Left ventricle myocardium inferior (tissue), 1 donor: ENCODE measurements around the gene ST8SIA6. TPM values are rescaled to one million over a fixed set of nuclear protein-coding genes. Genes with fewer than 3 reads are reported as not detected.

ENCODE experiments used
- DNase-seq: peaks from one replicate; pipeline ENCODE4 v3.0.0-alpha.2; 2020
- H3K27ac ChIP-seq: fragments of 200-600 bp; replicated peaks from 2 replicates; pipeline ENCODE4 v1.8.0; 2021
- H3K27me3 ChIP-seq: fragments of 200-600 bp; 2 replicates; pipeline ENCODE4 v1.8.0; 2021; ENCODE audit warnings: low read depth
- H3K36me3 ChIP-seq: fragments of 200-600 bp; 2 replicates; pipeline ENCODE4 v1.8.0; 2021
- H3K4me1 ChIP-seq: fragments of 200-600 bp; 2 replicates; pipeline ENCODE4 v1.8.0; 2021
- H3K4me3 ChIP-seq: fragments of 200-600 bp; 2 replicates; pipeline ENCODE4 v1.8.0; 2021; ENCODE audit warnings: mild to moderate bottlenecking, moderate library complexity
- H3K9me3 ChIP-seq: fragments of 200-600 bp; replicated peaks from 2 replicates; pipeline ENCODE4 v1.8.0; 2021
- intact Hi-C: fragments of 100-400 bp; cut with micrococcal nuclease; formaldehyde crosslinking; loops from one replicate; pipeline ENCODE4 v1.11.0; 2022
- total RNA-seq: library from RNA; stranded (reverse); fragmentation: NEBNext Ultra II Directional; extraction: Animal tissue kit (Norgen Biotek cat#: 25700); gene quantifications from one replicate; pipeline ENCODE4 v1.2.1, GENCODE V29; 2021
- TF ChIP-seq, protein P1 (sequence below): fragments of 200-600 bp; IDR thresholded peaks from 2 replicates; pipeline ENCODE4 v1.8.0; 2021; ENCODE audit warnings: antibody characterized with exemption, mild to moderate bottlenecking, borderline replicate concordance
- donor health status: DM: no; HTN: yes; CAD: no; lungs with severe emphysema.

Gene ST8SIA6
- total RNA-seq, 1 donor from 2014 or later, result 10.1 TPM

DNA sequence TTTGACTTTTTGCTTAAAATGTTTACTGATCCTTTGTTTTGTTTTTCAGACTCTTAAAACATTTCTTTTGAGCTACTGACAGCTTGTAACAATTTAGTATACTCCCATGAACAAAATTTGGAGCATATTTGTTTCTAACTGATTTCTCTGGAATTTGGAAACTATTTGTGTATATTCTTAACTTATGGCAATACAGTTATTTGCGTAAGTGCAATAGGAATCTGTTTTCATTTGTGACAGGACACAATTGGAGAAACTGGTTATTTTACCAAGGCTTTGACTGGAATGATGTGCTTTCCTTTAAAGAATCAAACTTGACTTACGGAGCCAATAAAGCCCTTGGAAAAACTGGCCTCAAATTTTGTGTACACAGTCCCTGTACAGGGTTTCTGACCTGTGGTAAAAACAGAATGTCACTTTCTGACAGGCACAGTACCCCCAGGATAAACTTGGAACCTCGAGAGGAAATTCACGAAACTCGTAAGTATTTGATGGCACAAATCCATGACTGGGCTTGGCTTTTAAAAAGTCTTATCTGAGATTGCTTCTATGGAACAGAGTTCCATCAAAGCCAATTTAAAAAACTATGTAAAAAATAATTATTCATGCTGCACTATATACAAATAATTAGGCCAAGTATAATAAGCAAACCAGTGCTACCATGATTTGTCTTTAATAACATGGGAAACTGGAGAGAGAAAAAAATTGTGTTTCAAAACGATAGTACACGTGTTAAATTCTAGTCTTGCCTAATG is 70.4 kb downstream of the ST8SIA6 start:
- no peaks in the 10 kb centered on the region for H3K9me3 ChIP-seq
- H3K36me3 ChIP-seq, result no peaks in the 10 kb centered on the region
- peaks cover 10% of the 10 kb centered on the region for H3K4me1 ChIP-seq
- H3K4me3 ChIP-seq, result no peak overlapping the region
- DNase-seq, result no peak
- no peaks in the 10 kb centered on the region for H3K27me3 ChIP-seq
- TF ChIP-seq, protein P1, sequence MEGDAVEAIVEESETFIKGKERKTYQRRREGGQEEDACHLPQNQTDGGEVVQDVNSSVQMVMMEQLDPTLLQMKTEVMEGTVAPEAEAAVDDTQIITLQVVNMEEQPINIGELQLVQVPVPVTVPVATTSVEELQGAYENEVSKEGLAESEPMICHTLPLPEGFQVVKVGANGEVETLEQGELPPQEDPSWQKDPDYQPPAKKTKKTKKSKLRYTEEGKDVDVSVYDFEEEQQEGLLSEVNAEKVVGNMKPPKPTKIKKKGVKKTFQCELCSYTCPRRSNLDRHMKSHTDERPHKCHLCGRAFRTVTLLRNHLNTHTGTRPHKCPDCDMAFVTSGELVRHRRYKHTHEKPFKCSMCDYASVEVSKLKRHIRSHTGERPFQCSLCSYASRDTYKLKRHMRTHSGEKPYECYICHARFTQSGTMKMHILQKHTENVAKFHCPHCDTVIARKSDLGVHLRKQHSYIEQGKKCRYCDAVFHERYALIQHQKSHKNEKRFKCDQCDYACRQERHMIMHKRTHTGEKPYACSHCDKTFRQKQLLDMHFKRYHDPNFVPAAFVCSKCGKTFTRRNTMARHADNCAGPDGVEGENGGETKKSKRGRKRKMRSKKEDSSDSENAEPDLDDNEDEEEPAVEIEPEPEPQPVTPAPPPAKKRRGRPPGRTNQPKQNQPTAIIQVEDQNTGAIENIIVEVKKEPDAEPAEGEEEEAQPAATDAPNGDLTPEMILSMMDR, result no peak
- intact Hi-C loops, result no loop called here
- peak overlapping the region; percentile 56 for H3K27ac ChIP-seq

DNA sequence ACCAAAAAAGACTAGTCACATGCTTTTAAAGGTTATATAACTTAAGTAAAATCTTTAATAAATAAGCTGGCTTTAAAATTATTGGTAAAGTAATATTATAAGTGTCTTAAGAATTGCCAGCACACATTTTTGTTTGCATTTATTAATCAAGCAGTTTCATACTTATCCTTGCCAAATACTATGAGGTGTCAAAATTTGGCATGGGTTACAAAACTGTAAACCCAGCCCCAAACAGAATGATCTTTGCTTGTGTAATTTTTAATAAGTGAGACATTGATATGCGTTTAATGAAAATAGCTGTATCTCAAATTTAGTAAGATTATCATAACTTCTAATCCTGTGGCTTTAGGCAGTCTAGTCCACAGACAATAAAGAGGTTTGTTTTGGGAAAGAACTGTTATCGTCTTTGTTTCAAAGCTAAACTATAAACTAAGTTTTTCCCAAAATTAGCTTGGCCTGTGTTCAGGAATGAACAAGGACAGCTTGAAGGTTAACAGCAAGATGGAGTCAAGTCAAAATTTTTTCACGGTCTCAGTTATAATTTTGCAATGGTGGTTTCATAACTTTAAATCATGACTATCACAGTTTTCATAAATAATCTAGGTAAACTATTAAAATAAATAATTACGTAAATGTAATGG is 72.8 kb downstream of the ST8SIA6 start:
- no peak overlapping the region for H3K27ac ChIP-seq
- intact Hi-C loops, result no loop called here

DNA sequence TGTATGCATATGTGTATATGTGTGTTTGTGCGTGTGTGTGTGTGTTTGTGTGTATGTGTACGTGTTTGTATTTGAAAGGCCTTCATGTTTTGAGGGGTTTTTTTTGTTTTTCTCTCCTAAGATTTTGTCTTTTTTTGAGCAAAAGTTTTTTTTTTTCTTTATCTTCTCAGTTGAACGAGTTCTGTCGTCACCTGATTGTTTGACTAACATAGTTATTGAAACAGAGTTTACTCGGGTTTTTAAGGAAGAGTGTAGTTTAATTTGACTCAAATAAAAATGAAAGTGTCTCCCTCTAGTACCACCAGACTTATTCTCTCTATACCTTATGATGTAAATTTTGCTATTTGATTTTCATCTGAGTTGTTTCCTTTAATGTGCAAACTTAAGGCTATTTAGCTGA is 73.5 kb downstream of the ST8SIA6 start:
- H3K36me3 ChIP-seq, result no peaks in the 10 kb centered on the region
- TF ChIP-seq, protein P1, result no peak
- H3K4me3 ChIP-seq, result no peak overlapping the region
- H3K27me3 ChIP-seq, result no peaks in the 10 kb centered on the region
- H3K4me1 ChIP-seq, result peaks cover 10% of the 10 kb centered on the region
- intact Hi-C loops, result no loop called here
- no peak for DNase-seq
- no peaks in the 10 kb centered on the region for H3K9me3 ChIP-seq
- H3K27ac ChIP-seq, result no peak overlapping the region

More for the DNA sequence above, 72.8 kb downstream of the ST8SIA6 start:
- no peaks in the 10 kb centered on the region for H3K36me3 ChIP-seq
- DNase-seq, result no peak
- H3K27me3 ChIP-seq, result no peaks in the 10 kb centered on the region
- H3K4me3 ChIP-seq, result no peak overlapping the region
- H3K9me3 ChIP-seq, result no peaks in the 10 kb centered on the region
- TF ChIP-seq, protein P1, result no peak
- peaks cover 10% of the 10 kb centered on the region for H3K4me1 ChIP-seq

DNA sequence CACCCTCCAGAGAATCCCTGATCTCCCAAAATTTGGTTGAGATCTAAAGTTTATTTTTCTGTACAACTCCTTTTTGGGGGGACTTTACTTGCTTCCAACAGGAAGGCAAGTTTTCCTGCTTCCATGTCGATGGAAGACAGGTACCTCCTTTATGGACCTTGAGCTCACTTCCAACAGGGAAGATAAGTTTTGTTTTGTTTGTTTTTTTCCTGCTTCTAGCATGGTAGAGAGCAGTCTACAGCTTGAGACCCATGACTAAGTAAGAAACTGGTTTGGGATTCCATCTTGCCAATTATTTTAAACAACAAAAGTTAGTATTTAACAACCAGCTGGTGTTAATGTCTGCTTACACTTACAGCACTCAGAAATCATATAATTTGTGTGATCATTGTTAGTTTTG is 74.4 kb downstream of the ST8SIA6 start:
- Histone ChIP-seq H3K27ac (no peak overlapping the region), H3K4me1 (peaks cover 5% of the 10 kb centered on the region), H3K9me3 (no peaks in the 10 kb centered on the region), H3K36me3 (no peaks in the 10 kb centered on the region), H3K27me3 (no peaks in the 10 kb centered on the region), H3K4me3 (no peak overlapping the region)
- intact Hi-C loops, result no loop called here
- DNase-seq, result no peak
- TF ChIP-seq, protein P1, result no peak

DNA sequence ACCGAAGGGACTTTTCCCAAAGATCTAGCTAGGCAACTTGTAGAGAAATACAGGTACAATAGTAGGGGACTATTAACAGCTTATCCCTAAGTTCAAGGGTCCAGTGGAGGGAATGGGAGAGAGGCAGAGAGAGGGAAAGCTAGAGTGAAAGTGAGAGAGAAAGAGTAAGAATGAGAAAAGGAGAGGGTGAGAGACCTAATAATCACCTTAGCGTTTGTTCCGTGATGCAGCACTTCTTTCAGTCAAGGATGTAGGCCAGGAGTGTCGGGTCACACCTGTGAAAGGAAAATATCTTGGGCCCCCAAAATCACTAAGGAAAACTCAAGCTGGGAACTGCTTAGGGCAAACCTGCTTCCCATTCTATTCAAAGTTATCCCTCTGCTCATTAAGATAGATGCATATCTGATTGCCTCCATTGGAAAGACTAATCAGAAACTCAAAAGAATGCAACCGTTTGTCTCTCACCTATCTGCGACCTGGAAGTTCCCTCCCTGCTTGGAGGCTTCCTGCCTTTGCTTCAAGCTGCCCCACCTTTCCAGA is 75.2 kb downstream of the ST8SIA6 start:
- intact Hi-C loops, result no loop called here
- DNase-seq, result no peak
- Histone ChIP-seq H3K9me3 (no peaks in the 10 kb centered on the region), H3K4me1 (no peaks in the 10 kb centered on the region), H3K27me3 (no peaks in the 10 kb centered on the region), H3K27ac (no peak overlapping the region), H3K36me3 (no peaks in the 10 kb centered on the region), H3K4me3 (no peak overlapping the region)
- TF ChIP-seq, protein P1, result no peak
